NCI-H2227 (cell line): ENCODE results near the gene PPP2R5C.
A peak's percentile ranks its signal among the peaks of the same experiment; 100 is the strongest.

Experiments
- DNase-seq: peaks from one replicate; lab custom pipeline; 2025; ENCODE audit not compliant: unreplicated experiment; lab: John Stamatoyannopoulos, UW

PPP2R5C gene

GRCh38 chr14:101882141-101882935, 120.8 kb downstream of the PPP2R5C start:
- no peak for DNase-seq

- no peak for DNase-seq
These were observed 122.8 kb downstream of the PPP2R5C start for GRCh38 chr14:101884089-101884933.

- DNase-seq = no peak
These were observed 123.5 kb downstream of the PPP2R5C start for GRCh38 chr14:101884934-101885576.

- DNase-seq = no peak
These were observed 125.7 kb downstream of the PPP2R5C start for GRCh38 chr14:101887219-101887618.

GRCh38 chr14:101888182-101888581, 126.7 kb downstream of the PPP2R5C start:
- DNase-seq = no peak

GRCh38 chr14:101889366-101889765, 127.9 kb downstream of the PPP2R5C start:
- DNase-seq = no peak

- no peak for DNase-seq
These were observed 128.4 kb downstream of the PPP2R5C start for GRCh38 chr14:101889898-101890297.

- no peak for DNase-seq
These were observed 130.0 kb downstream of the PPP2R5C start for GRCh38 chr14:101891471-101891870.

- no peak for DNase-seq
These were observed 132.2 kb downstream of the PPP2R5C start for GRCh38 chr14:101893759-101894158.

GRCh38 chr14:101894365-101895081, 133.0 kb downstream of the PPP2R5C start:
- no peak for DNase-seq

GRCh38 chr14:101895256-101895655, 133.7 kb downstream of the PPP2R5C start:
- no peak for DNase-seq

- no peak for DNase-seq
These were observed 135.8 kb downstream of the PPP2R5C start for GRCh38 chr14:101897326-101897725.

GRCh38 chr14:101898416-101898815, 136.9 kb downstream of the PPP2R5C start:
- no peak for DNase-seq

GRCh38 chr14:101899263-101899662, 137.8 kb downstream of the PPP2R5C start:
- no peak for DNase-seq

GRCh38 chr14:101900253-101900652, 138.7 kb downstream of the PPP2R5C start:
- no peak for DNase-seq

GRCh38 chr14:101903111-101903561, 141.6 kb downstream of the PPP2R5C start:
- DNase-seq = no peak

- DNase-seq = peak; percentile 3
These were observed 144.1 kb downstream of the PPP2R5C start for GRCh38 chr14:101905614-101906013.

GRCh38 chr14:101906645-101907044, 145.1 kb downstream of the PPP2R5C start:
- DNase-seq = no peak

GRCh38 chr14:101907619-101908018, 146.1 kb downstream of the PPP2R5C start:
- no peak for DNase-seq

- DNase-seq = no peak
These were observed 147.3 kb downstream of the PPP2R5C start for GRCh38 chr14:101908795-101909194.
